NCI-H748 (cell line): ENCODE data around the gene AP2A2.

Experiments used
- DNase-seq: peaks from one replicate; lab custom pipeline; 2025; ENCODE audit not compliant: unreplicated experiment; lab: John Stamatoyannopoulos, UW

AP2A2 gene

GRCh38 chr11:1039481-1040427 is 114.1 kb downstream of the AP2A2 start:
- no peak for DNase-seq

DNA sequence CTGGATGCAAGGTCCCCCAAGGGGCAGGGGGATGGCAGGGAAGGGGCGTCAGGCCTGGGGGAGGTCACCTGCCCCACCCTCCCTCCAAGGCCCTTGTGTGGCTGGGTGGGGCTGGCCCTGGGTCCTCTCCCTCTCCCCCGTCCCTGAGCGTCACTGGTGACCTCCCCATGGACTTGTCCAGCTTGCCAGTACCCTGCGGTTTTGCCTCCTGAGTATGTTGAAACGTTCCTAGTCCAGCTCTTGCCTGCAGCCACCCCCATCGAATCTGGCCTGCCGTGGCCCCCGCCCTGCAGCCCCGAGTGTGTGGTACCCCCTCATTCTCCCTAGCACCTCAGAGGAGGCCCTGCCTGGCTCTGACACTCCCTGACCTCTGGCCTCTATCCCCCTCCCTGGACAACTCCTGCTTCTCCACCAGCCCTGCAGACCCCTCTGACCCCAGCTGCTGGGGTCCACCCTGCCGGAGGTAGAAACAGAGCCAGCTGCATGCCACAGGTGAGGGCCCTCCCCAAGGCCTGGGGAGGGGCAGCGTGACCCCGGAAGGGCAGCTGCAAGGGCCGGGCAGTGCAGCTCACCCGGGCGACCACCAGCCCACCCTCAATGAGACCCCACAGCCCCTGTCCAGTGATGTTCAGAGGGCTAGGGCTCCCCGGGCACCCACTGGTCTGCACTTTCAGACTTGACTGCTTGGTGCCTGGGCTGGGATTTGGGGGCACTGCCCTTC is 114.9 kb downstream of the AP2A2 start:
- DNase-seq = no peak

GRCh38 chr11:1041149-1041467 is 115.4 kb downstream of the AP2A2 start:
- no peak for DNase-seq

- no peak for DNase-seq
Observed at GRCh38 chr11:1041471-1041870, 115.8 kb downstream of the AP2A2 start.

DNA sequence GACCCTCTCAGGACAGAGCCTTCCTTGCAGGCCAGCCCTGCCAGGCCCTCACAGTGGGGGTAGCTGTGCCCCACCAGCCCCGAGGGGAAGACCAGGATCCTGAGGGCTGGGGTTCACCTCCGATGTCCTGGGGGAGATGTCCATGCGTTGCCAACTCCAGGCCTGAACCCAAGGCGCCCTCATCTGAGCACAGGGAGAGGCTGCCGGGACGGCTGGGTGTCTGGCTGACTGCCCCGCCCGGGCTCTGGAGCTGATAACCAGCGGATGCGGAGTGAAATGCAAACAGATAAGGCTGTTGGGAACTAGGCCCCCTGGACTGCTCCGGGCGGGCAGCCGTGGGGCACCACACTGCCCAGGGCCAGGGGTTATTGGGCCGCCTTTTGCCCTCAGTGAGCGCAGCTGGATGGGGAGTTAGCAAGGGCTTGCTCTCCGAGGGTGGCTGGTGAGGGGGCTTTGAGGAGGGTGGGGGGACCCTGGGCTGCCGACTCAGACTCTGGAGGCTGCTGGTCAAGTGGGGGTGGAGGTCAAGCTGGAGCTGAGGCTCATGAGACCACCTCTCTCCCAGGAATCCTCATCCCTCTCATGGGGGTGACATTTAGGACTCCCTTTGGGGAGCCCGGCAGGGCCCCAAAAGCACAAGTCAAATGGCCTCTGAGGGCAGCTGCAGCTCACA is 116.4 kb downstream of the AP2A2 start:
- DNase-seq = no peak

DNA sequence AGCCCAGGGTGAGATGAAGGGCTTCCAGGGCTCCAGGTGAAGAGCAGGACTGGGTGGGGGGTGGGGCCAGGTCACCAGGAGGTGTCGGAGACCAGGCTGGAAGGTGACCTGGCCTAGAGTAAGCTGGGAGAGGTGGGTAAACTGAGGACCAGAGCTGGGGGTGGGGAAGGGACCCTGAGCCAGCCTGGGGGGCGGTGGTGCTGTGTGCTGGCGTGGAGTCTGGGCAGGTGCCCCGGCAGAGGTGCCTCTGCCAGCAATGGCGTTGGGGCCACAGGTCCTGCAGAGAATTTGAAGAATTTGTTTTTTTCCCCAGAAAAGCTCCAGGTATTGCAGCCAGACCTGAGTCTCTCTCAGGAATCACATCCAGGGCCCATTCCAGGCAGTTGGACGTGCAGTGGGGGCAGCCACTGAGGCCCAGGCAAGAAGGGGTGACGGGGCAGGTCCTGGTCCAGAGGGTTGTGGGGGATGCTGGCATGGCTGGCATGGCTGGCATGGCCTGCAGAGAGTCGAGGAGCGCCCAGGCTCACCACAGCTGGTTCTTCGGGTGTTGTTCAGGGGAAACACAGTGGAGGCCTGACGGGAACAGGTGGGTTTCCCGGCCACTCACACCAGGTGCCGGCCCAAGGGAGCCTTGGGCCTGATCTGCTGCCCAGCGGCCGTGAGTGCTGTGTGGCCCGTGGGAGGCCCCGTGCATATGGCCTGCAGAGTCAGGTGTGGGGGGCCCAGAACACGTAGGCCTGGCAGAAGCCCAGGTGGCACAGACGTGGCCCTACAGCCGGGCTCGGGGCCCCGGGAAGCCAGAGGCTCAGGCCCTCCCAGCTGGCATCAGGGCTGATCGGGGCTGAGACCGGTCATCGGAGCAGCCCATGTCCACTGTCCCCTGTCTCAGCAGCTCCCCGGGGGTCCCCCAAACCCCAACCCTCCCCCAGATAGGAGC is 117.2 kb downstream of the AP2A2 start:
- no peak for DNase-seq

DNA sequence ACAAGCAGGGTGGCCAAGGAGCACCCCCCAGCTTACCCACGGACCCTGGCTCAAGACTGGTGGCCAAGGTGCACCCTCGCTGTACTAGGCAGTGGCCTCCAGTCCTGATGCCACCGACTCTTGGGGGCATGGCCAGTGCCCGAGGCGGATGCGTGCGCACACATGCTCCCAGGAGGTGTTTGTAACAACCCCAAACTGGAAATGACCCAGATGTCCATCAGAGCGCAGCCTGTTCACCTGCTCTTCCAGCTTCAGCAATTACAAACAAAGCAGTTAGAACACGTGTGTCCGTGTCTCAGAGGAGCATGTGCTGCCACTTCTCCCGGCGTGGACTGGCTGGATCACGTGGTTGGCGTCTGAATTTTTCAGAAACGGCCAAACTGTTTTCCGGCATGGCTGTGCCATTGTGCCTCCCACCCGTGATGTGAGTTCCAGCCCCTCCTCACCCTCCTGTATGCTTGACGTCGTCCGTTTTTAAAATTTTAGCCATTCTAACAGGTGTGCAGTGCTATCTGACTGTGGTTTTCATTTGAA is 118.0 kb downstream of the AP2A2 start:
- DNase-seq = no peak

DNA sequence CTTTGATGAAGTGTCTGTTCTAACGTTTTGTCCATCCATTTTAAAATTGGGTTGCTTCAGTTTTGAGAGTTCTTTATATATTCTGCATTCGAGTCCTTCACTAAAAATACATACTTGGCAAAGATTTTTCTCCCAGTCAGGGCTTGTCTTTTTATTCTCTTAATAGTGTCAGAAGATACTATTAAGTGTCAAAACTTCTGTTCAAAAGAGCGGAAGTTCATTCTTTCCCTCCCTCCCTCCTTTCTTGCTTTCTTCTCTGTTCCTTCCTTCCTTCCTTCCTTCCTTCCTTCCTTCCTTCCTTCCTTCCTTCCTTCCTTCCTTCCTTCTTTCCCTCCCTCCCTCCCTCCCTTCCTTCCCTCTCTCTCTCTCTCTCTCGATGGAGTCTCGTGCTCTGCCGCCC is 118.5 kb downstream of the AP2A2 start:
- DNase-seq = no peak

GRCh38 chr11:1047595-1048156 is 122.0 kb downstream of the AP2A2 start:
- DNase-seq = no peak

- DNase-seq = no peak
Observed at GRCh38 chr11:1048375-1049070, 122.9 kb downstream of the AP2A2 start.

DNA sequence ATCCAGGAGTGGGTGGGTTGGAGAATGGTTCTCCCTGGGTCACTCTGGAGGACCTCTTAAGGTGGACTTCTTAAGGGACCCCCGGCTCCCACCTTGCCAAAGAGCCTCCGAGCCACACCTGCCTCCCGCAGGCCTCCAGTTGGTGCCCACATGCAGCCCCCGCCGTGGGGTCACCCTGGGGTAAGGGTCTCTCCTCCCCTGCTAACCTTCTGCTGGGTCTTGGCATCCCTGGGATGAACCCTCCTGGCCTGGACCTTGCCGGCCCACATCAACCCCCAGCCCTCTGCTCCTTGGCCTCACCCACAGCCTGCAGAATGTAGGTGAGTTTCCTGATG is 123.4 kb downstream of the AP2A2 start:
- DNase-seq = no peak

DNA sequence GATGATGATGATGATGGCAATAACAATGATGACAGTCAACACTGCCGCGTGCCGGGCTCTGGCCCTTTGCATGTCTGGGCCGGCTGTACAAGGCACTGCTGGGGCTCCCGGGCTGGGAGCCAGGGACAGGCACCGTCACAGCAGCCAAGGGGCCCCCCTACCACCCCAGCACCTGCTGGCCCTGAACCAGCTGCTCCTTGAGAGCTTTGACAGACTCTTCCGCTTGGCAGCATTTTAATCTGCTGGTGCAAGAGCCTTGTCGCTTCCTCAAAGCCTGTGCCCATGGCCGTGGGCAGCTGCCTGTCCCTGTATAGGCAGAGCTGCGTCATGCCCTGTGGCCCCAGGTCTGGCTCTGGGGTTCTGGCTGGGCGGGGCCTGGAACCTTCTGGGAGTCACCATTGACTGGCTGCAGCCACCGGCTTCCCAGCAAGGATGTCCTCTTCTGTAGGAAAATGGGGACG is 123.8 kb downstream of the AP2A2 start:
- no peak for DNase-seq

DNA sequence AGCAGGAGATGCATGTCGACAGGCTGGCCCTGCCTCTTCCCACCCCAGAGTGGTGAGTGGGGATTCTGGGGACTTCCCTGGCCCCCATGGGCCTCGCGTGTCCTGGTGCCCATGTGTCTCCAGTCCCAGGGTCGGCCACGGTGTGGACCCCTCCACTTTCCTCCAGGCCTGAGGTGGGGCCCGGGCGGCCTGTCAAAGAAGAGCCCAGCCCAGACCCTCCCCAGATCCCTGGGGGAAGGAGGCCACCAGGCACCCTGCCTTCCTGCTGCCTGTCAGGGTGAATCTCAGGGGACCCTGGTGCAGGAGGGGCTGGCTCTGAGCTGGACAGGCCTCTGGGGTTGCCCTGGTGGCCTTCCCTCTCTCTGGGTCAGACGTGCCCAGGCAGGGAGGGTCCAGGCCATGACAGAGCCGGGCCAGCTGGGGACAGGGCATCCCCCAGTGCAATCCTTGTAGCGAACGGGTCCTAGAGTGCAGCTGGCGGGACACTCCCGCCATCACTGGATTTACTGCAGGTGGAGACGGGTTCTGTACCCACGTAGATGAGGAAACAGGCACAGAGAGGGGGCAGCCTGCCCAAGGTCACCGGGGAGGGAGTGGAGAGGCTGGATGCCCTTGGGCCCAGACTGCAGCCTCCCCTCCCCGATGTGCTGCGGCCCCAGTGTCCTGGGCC is 124.4 kb downstream of the AP2A2 start:
- DNase-seq = no peak

DNA sequence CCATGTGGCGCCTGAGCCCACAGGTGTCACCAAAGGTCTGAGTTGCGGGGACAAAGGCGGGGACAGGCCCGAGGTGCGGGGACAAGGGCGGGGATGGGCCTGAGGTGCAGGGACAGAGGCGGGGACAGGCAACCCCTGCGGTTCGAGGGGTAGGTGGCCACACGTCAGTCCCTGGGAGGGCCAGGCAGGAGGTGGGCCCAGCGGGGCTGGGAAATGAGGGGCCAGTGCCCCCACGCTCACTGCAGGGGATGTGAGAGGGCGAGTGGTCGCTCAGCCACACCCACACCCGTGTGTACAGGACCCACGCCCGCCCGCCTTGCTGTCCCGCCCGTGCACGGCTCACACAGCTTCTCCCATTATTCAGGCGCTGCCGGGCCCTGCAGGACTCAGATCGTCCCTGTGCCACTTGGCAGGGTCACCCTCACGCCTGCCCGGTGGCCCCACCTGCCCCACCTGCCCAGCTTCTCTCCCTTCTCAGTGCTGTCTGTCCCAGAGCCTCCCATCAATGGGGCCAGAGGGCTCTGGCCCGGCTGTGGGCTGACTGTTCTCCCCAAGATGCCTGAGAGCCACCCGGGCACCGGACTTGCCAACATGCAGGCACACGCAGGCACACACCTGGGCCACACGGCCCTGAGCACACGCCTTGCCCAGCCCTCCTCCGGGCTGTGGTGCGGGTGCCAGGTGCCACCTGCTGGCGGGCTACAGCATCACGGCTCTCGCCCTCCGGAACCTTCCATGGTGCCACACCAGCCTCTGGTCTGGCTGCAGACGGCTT is 125.1 kb downstream of the AP2A2 start:
- DNase-seq = peak; percentile 84

- DNase-seq = no peak
Observed at GRCh38 chr11:1051356-1052132, 125.9 kb downstream of the AP2A2 start.

DNA sequence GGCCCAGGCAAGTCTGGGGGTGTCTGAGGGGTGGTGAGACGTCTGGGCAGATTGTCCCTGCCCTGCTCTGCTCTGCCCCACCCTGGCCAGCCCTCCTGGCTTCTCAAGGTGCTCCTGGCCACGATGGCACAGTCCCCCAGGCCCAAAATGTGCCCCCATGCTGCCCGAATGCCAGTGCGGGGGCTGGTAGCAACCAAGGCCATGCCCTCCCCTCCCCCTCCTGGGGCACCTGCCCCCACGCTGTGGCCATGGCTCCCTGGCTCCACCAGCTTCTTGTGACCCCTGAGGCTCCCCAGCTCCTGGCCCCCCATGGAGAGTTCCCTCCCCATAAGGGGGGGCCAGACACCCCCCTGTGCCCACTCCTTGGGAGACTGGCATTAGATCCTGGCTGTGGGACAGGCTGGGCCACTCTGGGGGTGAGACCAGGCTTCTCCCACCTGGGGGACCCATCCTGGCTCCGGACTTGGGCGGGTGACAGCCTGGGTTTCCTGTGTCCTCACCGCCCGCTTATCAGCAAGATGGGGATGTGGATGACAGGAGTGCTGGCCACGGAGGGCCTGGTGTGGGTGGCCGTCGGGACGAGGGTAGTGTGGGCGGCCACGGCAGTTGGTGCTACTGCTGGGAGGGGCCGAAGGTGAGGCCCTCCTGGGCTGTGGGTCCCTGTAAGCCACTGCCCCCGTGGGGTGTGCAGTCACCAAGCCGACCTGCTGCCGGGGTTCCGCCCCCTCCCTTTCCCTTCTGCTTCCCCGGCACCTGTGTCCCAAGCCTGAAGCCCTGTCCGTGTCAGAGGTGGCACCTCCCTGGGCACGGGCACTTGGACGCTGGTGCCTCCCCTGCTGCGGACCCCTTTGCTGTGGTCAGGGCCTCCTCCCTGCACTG is 126.7 kb downstream of the AP2A2 start:
- no peak for DNase-seq
